Loucy (cell line): Measurements from ENCODE around the gene NDUFV2.

ENCODE experiments used
- H2AFZ ChIP-seq: fragments of 200-600 bp; sonication (generic); 2 replicates; pipeline ENCODE4 v1.6.0; 2016; ENCODE audit warnings: antibody characterized with exemption, mild to moderate bottlenecking, low read length, moderate library complexity
- H3F3A ChIP-seq: fragments of 200-600 bp; 2 replicates; pipeline ENCODE4 v1.6.0; 2016; ENCODE audit warnings: antibody characterized with exemption, low read depth, mild to moderate bottlenecking
- H3K27me3 ChIP-seq: fragments of 200-600 bp; sonication (generic); 2 replicates; pipeline ENCODE4 v1.6.1; 2014; ENCODE audit warnings: low read length, mild to moderate bottlenecking; ENCODE audit not compliant: insufficient read depth, poor library complexity, severe bottlenecking
- H3K36me3 ChIP-seq: fragments of 200-600 bp; sonication (generic); 2 replicates; pipeline ENCODE4 v1.6.1; 2016; ENCODE audit warnings: low read length; ENCODE audit not compliant: insufficient read depth
- H3K4me1 ChIP-seq: fragments of 200-600 bp; sonication (generic); 2 replicates; pipeline ENCODE4 v1.5.1; 2014; ENCODE audit warnings: low read length, mild to moderate bottlenecking; ENCODE audit not compliant: insufficient read depth, poor library complexity, severe bottlenecking
- H3K4me2 ChIP-seq: fragments of 200-600 bp; sonication (generic); 2 replicates; pipeline ENCODE4 v1.6.0; 2014; ENCODE audit warnings: antibody characterized with exemption, low read length, low read depth, mild to moderate bottlenecking; ENCODE audit not compliant: poor library complexity, severe bottlenecking
- H3K4me3 ChIP-seq: fragments of 200-600 bp; sonication (generic); 2 replicates; pipeline ENCODE4 v1.5.1; 2014; ENCODE audit warnings: low read length, mild to moderate bottlenecking, mixed read lengths; ENCODE audit not compliant: poor library complexity, severe bottlenecking
- H3K79me2 ChIP-seq: fragments of 200-600 bp; sonication (generic); 2 replicates; pipeline ENCODE4 v1.6.1; 2014; ENCODE audit warnings: low read length; ENCODE audit not compliant: insufficient read depth
- H3K9ac ChIP-seq: fragments of 200-600 bp; sonication (generic); 2 replicates; pipeline ENCODE4 v1.6.0; 2014; ENCODE audit warnings: mild to moderate bottlenecking, low read depth, low read length, moderate library complexity; ENCODE audit not compliant: poor library complexity, severe bottlenecking
- H3K9me2 ChIP-seq: fragments of 200-600 bp; sonication (generic); replicated peaks from 2 replicates; pipeline ENCODE4 v1.6.1; 2016; ENCODE audit warnings: low read depth, low read length, mixed read lengths
- H3K9me3 ChIP-seq: fragments of 200-600 bp; sonication (generic); 2 replicates; pipeline ENCODE4 v1.6.1; 2014; ENCODE audit warnings: mild to moderate bottlenecking, antibody characterized with exemption, low read length, low read depth; ENCODE audit not compliant: insufficient read depth
- H4K20me1 ChIP-seq: fragments of 200-600 bp; sonication (generic); 2 replicates; pipeline ENCODE4 v1.6.0; 2014; ENCODE audit warnings: antibody characterized with exemption, low read length, mild to moderate bottlenecking; ENCODE audit not compliant: insufficient read depth, poor library complexity, severe bottlenecking
- CTCF ChIP-seq: fragments of 200-600 bp; sonication (generic); conservative IDR thresholded peaks from 2 replicates; pipeline ENCODE4 v1.5.1; 2014; ENCODE audit warnings: mild to moderate bottlenecking, antibody characterized with exemption, low read length
- EZH2phosphoT487 ChIP-seq: fragments of 200-600 bp; IDR thresholded peaks from 2 replicates; pipeline ENCODE4 v1.6.1; 2018; ENCODE audit warnings: antibody characterized with exemption, mild to moderate bottlenecking, moderate library complexity, borderline replicate concordance

NDUFV2 gene

GRCh38 chr18:9177031-9177430 lies 74.5 kb downstream of the NDUFV2 start:
- Histone ChIP-seq H3K4me3 (no peak overlapping the region), H3K36me3 (no peaks in the 10 kb centered on the region), H3F3A (no peaks in the 10 kb centered on the region), H3K79me2 (peaks cover 73% of the 10 kb centered on the region), H2AFZ (no peak overlapping the region), H4K20me1 (peaks cover 7% of the 10 kb centered on the region), H3K9ac (no peak overlapping the region), H3K4me2 (no peak overlapping the region), H3K9me2 (no peaks in the 10 kb centered on the region), H3K27me3 (no peaks in the 10 kb centered on the region), H3K4me1 (no peaks in the 10 kb centered on the region), H3K9me3 (no peaks in the 10 kb centered on the region)
- no peak for TF ChIP-seq EZH2phosphoT487
- no peak for TF ChIP-seq CTCF

DNA sequence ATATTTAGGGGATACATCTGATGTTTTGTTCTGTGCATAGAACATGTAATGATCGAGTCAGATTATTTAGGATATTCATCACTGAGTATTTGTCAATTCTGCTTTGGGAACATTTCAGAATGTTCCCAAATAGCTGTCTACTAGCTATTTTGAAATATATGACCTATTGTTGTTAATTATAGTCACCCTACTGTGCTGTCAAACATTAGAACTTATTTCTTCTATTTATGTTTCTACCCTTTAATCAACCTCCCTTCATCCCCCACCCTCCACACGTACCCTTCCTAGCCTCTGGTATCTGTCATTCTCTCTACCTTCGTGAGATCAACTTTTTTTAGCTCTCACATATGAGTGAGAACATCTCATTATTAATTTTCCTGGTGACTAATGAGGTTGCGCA lies 75.0 kb downstream of the NDUFV2 start:
- no peak overlapping the region for H3K4me3 ChIP-seq
- no peaks in the 10 kb centered on the region for H3K9me2 ChIP-seq
- H3K9ac ChIP-seq = no peak overlapping the region
- H3F3A ChIP-seq = no peaks in the 10 kb centered on the region
- H3K4me1 ChIP-seq = no peaks in the 10 kb centered on the region
- peaks cover 7% of the 10 kb centered on the region for H4K20me1 ChIP-seq
- peaks cover under 1% of the 10 kb centered on the region; the same call in 1 of the 2 replicates for H3K36me3 ChIP-seq
- no peaks in the 10 kb centered on the region for H3K9me3 ChIP-seq
- no peak for TF ChIP-seq CTCF
- no peak for TF ChIP-seq EZH2phosphoT487
- no peak overlapping the region for H2AFZ ChIP-seq
- H3K79me2 ChIP-seq = peaks cover 69% of the 10 kb centered on the region
- no peaks in the 10 kb centered on the region for H3K27me3 ChIP-seq
- no peak overlapping the region for H3K4me2 ChIP-seq

DNA sequence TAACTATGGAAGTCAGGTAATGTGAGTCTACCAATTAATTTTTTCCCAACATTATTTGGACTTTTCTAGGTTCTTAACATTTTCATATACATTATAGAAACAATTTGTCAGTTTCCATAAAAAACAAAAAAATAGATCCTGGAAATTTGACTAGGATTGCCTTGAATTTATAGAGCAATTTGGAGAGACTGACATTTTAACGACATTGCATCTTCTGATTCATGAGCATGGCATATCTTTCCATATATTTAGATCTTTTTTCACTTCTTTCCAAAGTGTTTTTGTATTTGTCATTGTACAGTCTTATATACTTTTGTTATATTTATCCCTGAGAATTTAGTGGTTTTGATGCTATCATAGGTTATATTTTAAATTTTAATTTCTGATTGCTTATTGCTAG lies 76.1 kb downstream of the NDUFV2 start:
- no peaks in the 10 kb centered on the region for H3K27me3 ChIP-seq
- peaks cover 7% of the 10 kb centered on the region for H4K20me1 ChIP-seq

More for the DNA sequence above, 76.1 kb downstream of the NDUFV2 start:
- no peak overlapping the region for H3K4me2 ChIP-seq
- H3K36me3 ChIP-seq = peaks cover 12% of the 10 kb centered on the region; the same call in 1 of the 2 replicates
- no peak overlapping the region for H2AFZ ChIP-seq
- no peaks in the 10 kb centered on the region for H3F3A ChIP-seq
- H3K9me3 ChIP-seq = no peaks in the 10 kb centered on the region
- peaks cover 61% of the 10 kb centered on the region for H3K79me2 ChIP-seq
- TF ChIP-seq EZH2phosphoT487 (no peak), CTCF (no peak)
- no peak overlapping the region for H3K9ac ChIP-seq
- H3K4me3 ChIP-seq = no peak overlapping the region
- no peaks in the 10 kb centered on the region for H3K9me2 ChIP-seq
- no peaks in the 10 kb centered on the region for H3K4me1 ChIP-seq
